Measurements from ENCODE around the gene PFAS. TPM values are rescaled to one million over a fixed set of nuclear protein-coding genes. Genes with fewer than 3 reads are reported as not detected.

Gene PFAS
- total and polyA plus RNA-seq, 10 of the 15 experiments (the other 5 are each of a cell fraction or from before 2014, with no cell fraction given), result 13.9 to 122 (median 47.2) TPM

DNA sequence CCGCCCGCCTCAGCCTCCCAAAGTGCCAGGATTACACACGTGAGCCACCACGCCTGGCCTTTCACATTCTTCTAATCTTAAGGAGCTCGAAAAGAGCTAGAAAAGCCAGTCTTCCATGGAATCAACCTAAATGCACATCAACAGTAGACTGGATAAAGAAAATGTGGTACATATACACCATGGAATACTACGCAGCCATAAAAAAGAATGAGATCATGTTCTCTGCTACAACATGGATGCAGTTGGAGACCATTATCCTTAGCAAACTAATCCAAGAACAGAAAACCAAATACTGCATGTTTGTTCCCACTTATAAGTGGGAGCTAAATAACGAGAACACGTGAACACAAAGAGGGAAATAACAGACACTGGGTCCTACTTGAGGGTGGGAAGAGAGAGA lies 4.3 kb upstream of the PFAS start:
- intact Hi-C loops (cut with micrococcal nuclease; ENCODE audit: unreplicated experiment), result no loop called here
- TF ChIP-seq PAX5 (IDR thresholded peaks at IDR 0.05; ENCODE audit: borderline replicate concordance, low read depth, low read length) (no peak), LARP7 (IDR thresholded peaks at IDR 0.05) (no peak), WRNIP1 (IDR thresholded peaks at IDR 0.05; ENCODE audit: borderline replicate concordance, low read depth, low read length) (no peak), SUZ12 (IDR thresholded peaks at IDR 0.05; ENCODE audit: unreplicated experiment) (no peak), IRF4 (IDR thresholded peaks at IDR 0.05; ENCODE audit: low read depth, low read length) (no peak)
- BruUV-seq (replicated peaks), result no TSS peak

More for the DNA sequence above, 4.3 kb upstream of the PFAS start:
- Histone ChIP-seq H3K9me3 (replicated peaks; ENCODE audit: control insufficient read depth, insufficient read depth, low read length) (peaks cover 2% of the 10 kb centered on the region; the same call in 1 of the 3 replicates), H3K4me2 (ENCODE audit: control insufficient read depth, insufficient read depth) (no peak overlapping the region), H3K4me3 (no peak overlapping the region), H3K27ac (ENCODE audit: control insufficient read depth, insufficient read depth) (no peak overlapping the region), H3K79me2 (ENCODE audit: control insufficient read depth, insufficient read depth, low read length) (peaks cover 36% of the 10 kb centered on the region), H3K9ac (ENCODE audit: control insufficient read depth, insufficient read depth, low read length) (no peak overlapping the region), H3K27me3 (replicated peaks in 1 of 2; ENCODE audit: control insufficient read depth in 2 of 2, insufficient read depth in 2 of 2, low read length in 1 of 2) (no peaks in the 10 kb centered on the region), H2AFZ (ENCODE audit: control insufficient read depth, low read depth, low read length) (no peak overlapping the region), H3K36me3 (ENCODE audit: control insufficient read depth in 2 of 2, insufficient read depth in 2 of 2, low read length in 1 of 2) (peaks cover 2 to 7% of the 10 kb centered on the region in 2 experiments; a peak in 2 of 4 replicates), H4K20me1 (ENCODE audit: control insufficient read depth, insufficient read depth) (no peaks in the 10 kb centered on the region), H3K4me1 (ENCODE audit: control insufficient read depth, insufficient read depth, low read length) (peaks cover 10% of the 10 kb centered on the region)
- ChIA-PET POLR2A (interaction anchor here (0.9 to 9.6 kb wide), 2 partner anchors 21 to 126 kb away, joined by 3 to 161 read pairs; no protein-coding TSS in a partner anchor), RAD21 (ENCODE audit: unreplicated experiment) (interaction anchor here (0.7 to 2.1 kb wide), 4 partner anchors 18 to 56 kb away, joined by 3 to 8 read pairs (median 3); partner anchors contain the start of gene SLC25A35), SMC1A (ENCODE audit: uncharacterized antibody, unreplicated experiment) (interaction anchor here (0.8 to 2.0 kb wide), 6 partner anchors 16 to 55 kb away, joined by 3 to 10 read pairs (median 3); partner anchors contain the start of gene SLC25A35), CTCF (interaction anchor here (2.8 to 6.2 kb wide), 2 partner anchors 22 to 56 kb away, joined by 16 to 56 read pairs; no protein-coding TSS in a partner anchor)
- 92% methylated on average over 8 of the region's 8 CpGs for WGBS (ENCODE audit: insufficient coverage, insufficient replicate concordance, low lambda C conversion rate, missing lambda C conversion rate)
- FAIRE-seq (no peak), DNase-seq (ENCODE audit: low read depth, low spot score) (no peak), ATAC-seq (no peak)
- in situ Hi-C loops (cut with MboI), result no loop called here

All from GM12878 (cell line).